Measurements from ENCODE around the gene SMIM1.

Gene SMIM1

DNA sequence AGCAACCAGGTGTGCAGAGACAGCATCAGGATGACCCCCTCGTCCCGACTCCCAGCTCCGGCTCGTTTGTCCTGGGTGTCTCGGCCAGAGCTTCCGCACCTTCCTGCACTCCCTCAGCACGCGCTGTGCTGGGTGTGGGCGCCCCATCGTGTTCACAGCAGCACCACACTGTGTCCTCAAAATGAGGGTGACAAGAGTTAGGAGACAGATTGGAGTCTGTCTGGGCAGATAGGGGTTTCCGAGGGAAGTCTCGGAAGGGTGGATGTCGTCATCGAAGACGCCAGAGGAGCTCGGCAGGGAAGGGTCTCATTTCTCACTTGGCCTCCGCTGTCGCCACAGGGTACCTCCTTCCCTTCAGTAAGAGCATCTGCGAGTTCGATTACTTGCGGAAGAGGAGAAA is 16.2 kb upstream of the SMIM1 start:
- DNase-seq (ENCODE audit: low read depth): no peak

DNA sequence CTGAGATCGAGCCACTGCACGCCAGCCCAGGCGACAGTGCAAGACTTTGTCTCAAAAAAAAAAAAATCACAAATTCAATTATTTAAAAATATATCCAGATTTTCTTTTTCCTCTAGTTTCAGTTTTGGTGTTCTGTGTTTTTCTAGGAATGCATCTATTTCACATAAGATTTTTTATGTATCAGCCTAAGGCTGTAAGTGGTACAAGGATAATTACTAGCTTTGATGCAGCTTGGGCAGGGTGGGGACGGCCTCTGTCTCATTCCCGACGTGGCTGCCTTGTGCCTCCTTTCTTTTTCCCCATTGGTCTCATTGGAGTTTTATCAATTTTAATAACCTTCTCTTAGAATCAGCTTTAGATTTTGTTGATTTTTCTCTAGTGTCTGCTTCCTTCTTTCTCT is 13.4 kb upstream of the SMIM1 start:
- no peak for DNase-seq (ENCODE audit: low read depth)

DNA sequence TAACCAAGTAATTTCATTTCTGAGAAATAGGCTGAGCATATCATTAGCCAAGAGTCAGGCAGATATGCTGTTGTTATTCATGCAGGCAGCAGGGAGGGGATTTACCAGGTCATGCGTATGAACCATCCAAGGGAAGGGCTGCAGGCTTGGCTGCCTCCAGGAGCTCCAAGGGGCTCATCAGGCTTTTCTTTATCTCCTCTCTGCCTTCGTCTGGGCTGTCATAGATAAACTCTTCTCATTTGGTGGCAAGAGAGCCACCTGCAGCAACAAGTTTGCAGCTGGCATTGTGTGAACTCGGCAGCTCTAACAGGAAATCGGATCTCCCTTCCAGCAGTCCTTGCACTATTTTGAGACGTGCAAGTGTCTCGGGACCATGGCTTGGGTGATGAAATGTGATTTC is 12.8 kb upstream of the SMIM1 start:
- no peak for DNase-seq (ENCODE audit: low read depth)

GRCh38 chr1:3761296-3762010 is 11.1 kb upstream of the SMIM1 start:
- no peak for DNase-seq (ENCODE audit: low read depth)

- no peak for DNase-seq (ENCODE audit: low read depth)
These were observed 10.2 kb upstream of the SMIM1 start for GRCh38 chr1:3762151-3762872.

- no peak for DNase-seq (ENCODE audit: low read depth)
These were observed 9.7 kb upstream of the SMIM1 start for GRCh38 chr1:3762873-3763228.

DNA sequence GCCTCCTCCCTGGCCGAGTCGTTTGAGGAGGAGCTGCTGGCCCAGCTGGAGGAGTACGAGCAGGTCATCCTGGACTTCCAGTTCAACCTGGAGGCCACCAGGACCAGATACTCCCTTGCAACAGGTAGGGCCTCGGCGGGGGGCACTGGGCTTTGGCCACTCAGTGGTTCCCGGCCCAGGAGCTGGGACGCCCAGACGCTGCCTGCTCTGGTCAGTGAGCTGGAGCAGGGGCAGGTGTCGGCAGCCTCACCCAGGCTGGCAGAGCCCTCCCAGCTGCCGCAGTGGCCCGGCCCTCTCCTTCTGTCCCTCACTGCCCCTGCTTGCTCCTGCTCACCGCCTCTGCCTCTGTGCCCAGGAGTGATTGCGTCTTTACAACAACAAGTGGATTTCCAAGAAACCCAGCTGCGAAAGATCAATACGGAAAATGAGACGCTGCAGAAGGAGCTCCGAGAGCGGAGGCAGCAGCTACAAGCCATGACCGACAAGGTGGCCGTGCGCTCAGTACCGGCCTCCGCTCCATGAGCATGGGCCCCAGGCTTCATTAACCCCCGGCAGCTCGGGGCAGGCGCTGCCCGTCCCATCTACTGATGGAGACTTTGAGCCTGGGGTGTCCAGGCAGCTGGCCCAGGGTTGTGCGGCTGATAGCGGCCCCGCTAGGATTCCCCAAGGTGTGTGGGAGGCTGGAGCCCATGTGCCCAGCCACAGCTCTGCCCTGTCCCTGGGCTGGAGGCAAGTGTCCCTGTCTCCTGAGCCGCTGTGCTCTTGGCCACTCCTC is 9.0 kb upstream of the SMIM1 start:
- no peak for DNase-seq (ENCODE audit: low read depth)

DNA sequence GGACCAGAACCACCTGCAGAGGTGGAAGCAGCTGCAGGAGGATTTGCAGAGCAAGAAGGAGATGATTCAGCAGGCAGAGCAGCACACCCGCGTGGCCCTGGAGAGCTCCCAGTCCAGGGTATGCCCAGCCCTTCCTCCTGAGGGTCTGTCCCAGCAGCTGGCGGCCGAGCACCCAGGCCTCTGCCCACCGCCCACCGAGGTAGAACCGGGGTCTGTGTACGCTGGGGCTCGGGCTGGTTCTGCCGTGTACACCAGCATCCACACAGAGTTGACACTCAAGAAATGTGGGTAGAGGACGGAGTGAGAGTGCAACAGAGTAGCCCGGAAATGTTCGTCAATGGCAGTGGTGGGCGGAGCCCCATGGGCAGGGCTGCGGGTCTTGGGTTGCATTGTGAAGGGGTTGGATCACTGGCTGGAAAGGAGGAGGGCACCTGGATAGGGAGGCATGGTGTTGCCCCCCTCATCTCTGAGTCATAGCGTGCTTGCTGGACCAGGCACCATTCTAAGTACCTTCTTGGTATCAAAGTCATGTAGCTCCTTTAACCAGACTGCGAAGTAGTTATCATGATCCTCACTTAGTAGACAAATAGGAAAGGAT is 5.1 kb upstream of the SMIM1 start:
- DNase-seq (ENCODE audit: low read depth): no peak

DNA sequence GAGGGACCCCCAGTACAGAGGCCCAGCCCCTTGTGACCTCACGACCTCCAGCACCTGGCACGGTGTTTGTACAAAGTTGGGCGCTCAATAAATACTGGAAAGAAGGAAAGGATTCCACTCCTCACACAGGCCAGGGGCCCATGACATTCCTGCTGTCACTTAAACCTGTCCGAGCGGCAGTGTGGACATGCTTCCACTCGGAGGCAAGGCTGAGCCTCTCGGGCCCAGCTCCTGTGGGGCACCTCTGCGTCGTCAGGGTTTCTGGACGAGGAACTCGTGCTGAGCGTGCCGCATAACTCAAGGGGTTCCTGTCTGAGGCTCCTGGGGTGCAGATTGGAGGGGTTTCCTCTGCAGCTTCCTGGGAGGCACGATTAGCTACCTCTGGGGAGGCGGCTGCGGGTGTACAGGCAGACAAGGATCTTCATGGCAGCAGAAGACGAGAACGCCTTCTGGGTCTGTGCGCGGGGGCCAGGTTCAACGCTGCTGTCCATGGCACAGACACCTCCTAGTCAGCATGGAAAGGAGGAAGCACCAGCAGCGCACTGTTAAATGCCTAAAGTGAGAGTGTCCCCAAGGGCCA is 3.6 kb upstream of the SMIM1 start:
- DNase-seq (ENCODE audit: low read depth): no peak

GRCh38 chr1:3770047-3770765 is 2.3 kb upstream of the SMIM1 start:
- DNase-seq (ENCODE audit: low read depth): no peak

DNA sequence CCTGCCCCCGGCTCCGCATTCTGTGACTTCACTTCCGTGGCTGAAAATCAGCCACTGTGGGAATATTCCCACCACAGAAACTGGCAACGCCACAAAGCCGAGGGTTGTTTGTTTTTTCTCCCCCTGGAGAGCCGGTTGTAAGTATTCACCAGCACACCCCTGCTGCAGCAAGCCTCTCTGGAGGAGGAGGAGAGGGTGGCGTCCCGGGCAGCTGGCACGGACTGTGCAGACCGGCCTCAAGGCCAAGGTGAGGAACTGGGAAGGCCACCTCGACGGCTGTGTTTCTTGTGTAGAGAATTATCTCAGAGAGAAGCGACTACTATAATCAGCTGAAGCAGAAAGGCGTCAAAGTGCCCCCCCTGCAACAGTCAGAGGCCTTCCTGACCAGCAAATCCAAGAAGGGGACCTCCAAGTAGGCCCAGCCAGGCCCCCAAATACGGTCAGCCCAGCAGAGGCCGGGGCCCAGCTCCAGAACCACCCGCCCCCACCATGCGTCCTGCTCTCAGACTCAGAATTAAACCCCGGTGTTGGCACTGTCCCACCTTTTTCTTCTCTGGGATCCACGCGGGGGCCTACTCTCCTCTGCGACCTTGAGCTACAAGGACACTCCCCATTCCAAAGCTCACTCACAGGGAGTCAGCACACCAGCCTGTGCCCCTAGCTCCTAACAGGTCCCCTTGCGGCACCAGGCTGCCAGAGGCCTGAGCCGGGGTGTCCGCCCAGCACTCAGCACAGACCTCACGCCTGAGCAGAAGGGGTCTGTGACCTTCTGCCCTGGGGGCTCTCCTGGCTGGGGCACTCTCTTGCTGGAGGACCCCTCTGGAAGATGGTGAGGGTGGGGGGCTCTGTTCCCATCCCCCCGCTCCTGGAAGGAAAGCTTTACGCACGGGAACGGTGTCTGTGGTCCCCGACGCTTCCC is 1.2 kb upstream of the SMIM1 start:
- DNase-seq (ENCODE audit: low read depth): no peak

GRCh38 chr1:3772027-3772714 is 378 bp upstream of the SMIM1 start:
- peak; percentile 64 for DNase-seq (ENCODE audit: low read depth)

DNA sequence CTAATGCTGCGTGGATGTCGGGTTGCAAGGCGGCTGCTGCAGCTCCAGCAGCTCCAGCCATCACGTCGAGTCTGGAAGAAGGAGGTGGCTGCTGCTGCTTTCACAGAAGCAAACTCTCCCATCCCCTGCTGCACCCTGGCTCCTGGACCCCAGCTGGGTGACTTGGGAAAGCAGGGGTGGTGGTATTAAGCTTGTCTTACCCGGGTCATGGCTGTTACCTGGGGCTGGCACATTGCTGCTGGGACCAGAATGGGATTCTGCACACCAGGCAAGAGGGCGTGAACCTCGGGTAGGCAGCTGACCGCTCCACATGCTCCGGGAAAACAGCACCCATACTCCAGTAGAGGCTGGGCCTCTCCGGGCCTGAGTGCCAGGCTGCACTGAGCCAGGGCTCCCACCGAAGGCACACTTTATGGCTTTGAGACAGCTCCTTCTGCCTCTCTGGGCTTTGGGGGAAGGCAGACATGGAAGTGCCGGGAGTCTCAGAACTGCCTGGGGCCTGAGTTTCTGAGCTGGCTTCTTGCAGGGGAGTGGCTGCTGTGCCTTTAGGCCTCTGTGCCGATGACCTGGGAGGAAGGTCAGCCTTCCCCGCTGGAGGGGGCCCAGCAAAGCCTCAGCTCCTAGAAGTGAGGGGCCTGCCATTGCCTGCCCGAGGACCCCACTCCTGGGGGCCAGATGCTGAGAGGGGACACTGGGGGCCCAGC is 1.2 kb downstream of the SMIM1 start:
- DNase-seq (ENCODE audit: low read depth): no peak

GRCh38 chr1:3774276-3774945 is 1.9 kb downstream of the SMIM1 start:
- DNase-seq (ENCODE audit: low read depth): no peak

DNA sequence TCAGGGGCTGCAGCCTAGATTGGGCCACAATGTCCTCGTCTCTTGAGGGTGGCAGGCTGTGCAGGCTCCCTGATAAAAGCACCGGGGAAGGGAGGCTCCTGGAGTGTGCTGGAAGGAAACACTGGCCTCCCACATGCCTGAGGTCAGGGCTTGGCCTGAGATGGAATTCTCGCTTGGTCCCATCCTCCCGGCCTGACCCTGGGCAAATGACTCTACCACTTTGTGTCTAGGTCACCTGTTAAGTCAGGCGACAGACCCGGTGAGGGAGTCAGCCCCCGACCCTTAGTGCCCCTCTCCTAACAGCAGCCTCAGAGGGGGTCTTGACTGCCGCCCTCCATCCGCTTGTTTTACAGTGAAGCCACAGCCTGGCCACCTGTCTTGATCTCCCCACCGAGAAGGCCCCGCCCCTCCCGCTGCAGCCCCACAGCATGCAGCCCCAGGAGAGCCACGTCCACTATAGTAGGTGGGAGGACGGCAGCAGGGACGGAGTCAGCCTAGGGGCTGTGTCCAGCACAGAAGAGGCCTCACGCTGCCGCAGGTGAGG is 2.5 kb downstream of the SMIM1 start:
- DNase-seq (ENCODE audit: low read depth): no peak

DNA sequence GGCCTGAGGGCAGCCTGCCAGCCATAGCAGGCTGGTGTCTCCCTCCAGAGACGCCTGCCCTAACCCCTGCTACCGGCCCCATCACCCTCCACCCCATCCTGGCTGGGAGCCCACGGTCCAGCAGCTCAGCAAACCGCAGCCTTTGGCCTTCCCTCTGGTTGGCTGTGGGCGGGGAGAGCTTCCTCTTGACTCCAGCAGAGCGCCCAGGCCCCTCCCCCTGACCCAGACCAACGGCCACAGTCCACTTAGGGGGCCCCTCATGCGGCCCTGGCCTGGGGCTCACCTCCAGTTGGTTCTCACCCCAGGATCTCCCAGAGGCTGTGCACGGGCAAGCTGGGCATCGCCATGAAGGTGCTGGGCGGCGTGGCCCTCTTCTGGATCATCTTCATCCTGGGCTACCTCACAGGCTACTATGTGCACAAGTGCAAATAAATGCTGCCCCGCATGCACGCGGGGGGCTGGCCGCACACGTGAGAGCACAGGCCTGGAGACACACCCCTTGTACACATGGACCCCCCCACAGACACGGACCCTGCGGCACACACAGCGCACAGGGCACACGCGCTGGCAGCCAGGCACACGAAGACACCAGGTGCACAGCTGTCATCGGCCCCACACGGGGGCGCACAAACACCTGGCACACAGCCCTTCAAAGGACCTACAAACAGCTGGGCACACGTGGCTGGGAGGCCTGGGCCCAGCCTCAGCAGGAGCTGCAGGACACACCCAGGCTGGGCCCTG is 3.1 kb downstream of the SMIM1 start:
- DNase-seq (ENCODE audit: low read depth): peak; percentile 70

DNA sequence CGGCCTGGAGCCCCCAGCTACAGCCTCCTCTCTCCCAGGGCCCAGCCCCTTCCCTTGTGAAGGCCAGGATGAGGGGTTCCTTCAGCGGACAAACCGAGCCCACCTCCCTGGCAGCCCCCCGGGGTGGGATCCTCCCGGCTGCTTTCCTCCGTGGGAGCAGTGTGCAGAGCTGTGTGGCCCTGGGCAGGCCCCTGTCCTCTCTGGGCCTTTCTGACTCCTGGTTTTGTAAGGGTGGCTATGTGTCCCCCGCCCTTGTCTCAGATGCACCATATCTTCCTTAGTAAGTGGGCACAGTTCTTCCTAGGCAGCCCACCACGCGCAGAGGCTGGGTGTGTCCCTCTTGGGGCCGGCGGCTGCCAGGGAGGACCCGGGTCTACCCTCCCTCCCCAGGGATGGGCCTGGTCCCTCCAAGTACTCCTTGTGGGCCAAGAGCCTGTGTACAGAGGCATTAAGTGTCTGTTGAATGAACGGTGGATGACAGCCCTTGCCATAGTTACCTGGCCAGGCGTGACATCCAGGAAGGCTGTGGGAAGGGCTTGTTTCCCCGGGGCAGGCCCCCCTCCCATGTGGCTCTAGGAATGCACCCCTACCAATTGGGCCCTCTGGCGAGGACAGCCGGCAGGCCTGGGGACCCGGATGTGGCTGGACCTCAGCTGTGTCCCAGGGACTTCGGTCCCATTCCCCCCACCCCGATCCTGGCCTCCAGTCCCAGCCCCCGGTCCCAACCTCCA is 3.8 kb downstream of the SMIM1 start:
- no peak for DNase-seq (ENCODE audit: low read depth)

Data from iris pigment epithelial cell (primary cell).